ENCODE results near the gene IL21R.

GRCh38 chr16:27480761-27481160, 78.8 kb downstream of the IL21R start:
- TF ChIP-seq CTCF (IDR thresholded peaks at IDR 0.05) (no peak), POLR2A (IDR thresholded peaks at IDR 0.05) (no peak)
